ENCODE results near the gene ARNT2.

GRCh38 chr15:80384432-80384831 is 19.8 kb upstream of the ARNT2 start:
- TF ChIP-seq CTCF (conservative IDR thresholded peaks at IDR 0.05; ENCODE audit: low read depth in 2 of 2) (no peak), EZH2 (IDR thresholded peaks at IDR 0.05; ENCODE audit: low read depth, unreplicated experiment) (no peak), CREB1 (CRISPR knock-in tag; IDR thresholded peaks at IDR 0.05; ENCODE audit: low read depth) (no peak), EZH2phosphoT487 (IDR thresholded peaks at IDR 0.05; ENCODE audit: unreplicated experiment) (no peak), POLR2AphosphoS5 (IDR thresholded peaks at IDR 0.05; ENCODE audit: low read depth) (no peak), STAT1 (IDR thresholded peaks at IDR 0.05; ENCODE audit: unreplicated experiment) (no peak), REST (IDR thresholded peaks at IDR 0.05; ENCODE audit: unreplicated experiment) (no peak)
